Measurements from ENCODE around the gene EFNB2.

DNA sequence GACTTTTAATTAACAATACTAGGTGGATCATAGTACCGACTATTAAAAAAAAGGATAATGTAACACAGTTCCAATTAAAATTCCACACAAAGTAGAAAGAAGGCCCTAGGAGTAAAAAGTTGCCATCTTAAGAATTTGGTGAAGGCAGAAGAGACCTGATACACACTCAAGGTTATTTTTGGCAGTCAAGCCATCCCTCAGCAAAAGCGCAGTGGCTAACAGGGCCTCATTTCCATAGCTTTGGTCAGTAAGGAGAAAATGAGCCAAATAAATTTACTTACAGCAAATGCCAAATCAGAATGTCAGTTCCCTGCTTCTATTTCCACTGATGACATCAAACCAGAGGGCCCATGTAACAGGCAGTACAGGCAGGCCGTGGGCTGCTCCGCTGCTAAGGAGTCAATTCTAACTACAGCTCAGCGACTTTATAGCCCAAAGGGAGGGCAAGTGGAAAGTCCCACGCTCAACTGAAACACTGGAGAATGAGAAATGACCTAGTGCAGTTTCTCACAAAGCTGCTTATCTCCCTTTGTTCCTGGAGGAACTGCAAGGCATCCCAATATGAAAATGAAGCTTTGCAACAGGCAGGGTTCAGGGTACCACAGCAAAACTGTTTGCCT is 26.2 kb upstream of the EFNB2 start:
- no peak for TF ChIP-seq CTCF (IDR thresholded peaks at IDR 0.05)
- no peak for TF ChIP-seq HMGXB4 (CRISPR knock-in tag; IDR thresholded peaks at IDR 0.05)

Data from WTC11 (cell line).